H9 (cell line): Measurements from ENCODE around the gene ZNF335. TPM values are rescaled to one million over a fixed set of nuclear protein-coding genes. Genes with fewer than 3 reads are reported as not detected.
A peak's percentile ranks its signal among the peaks of the same experiment; 100 is the strongest.

Source experiments
- DNase-seq: peaks from one replicate; pipeline ENCODE4 v3.0.0-alpha.2; 2017
- H2AFZ ChIP-seq: one replicate; pipeline ENCODE4 v1.6.1; 2013; ENCODE audit warnings: mild to moderate bottlenecking, low read length, control low read depth, moderate library complexity
- H2AK5ac ChIP-seq: 2 replicates; pipeline ENCODE4 v1.6.1; 2013; ENCODE audit warnings: low read length, control low read depth, mixed read lengths; ENCODE audit not compliant: insufficient read length
- H2BK120ac ChIP-seq: one replicate; pipeline ENCODE4 v1.6.1; 2013; ENCODE audit warnings: low read depth, mild to moderate bottlenecking, low read length, control low read depth, inconsistent platforms; ENCODE audit not compliant: poor library complexity, severe bottlenecking
- H2BK12ac ChIP-seq: 2 replicates; pipeline ENCODE4 v1.6.1; 2013; ENCODE audit warnings: low read length, control low read depth, mixed read lengths, low read depth; ENCODE audit not compliant: insufficient read length
- H2BK15ac ChIP-seq: 2 replicates; pipeline ENCODE4 v1.6.1; 2013; ENCODE audit warnings: low read depth, low read length, control low read depth
- H2BK20ac ChIP-seq: one replicate; pipeline ENCODE4 v1.6.1; 2013; ENCODE audit warnings: low read depth, mild to moderate bottlenecking, low read length, control low read depth, inconsistent platforms; ENCODE audit not compliant: poor library complexity, severe bottlenecking
- H2BK5ac ChIP-seq: 2 replicates; pipeline ENCODE4 v1.6.1; 2013; ENCODE audit warnings: low read length, control low read depth, mixed read lengths; ENCODE audit not compliant: insufficient read length
- H3K14ac ChIP-seq: 2 replicates; pipeline ENCODE4 v1.6.1; 2013; ENCODE audit warnings: low read length, control low read depth; ENCODE audit not compliant: insufficient read depth
- H3K18ac ChIP-seq: 2 replicates; pipeline ENCODE4 v1.6.1; 2013; ENCODE audit warnings: low read depth, mild to moderate bottlenecking, mixed read lengths, low read length, control low read depth; ENCODE audit not compliant: insufficient read length
- H3K23ac ChIP-seq: 2 replicates; pipeline ENCODE4 v1.6.1; 2013; ENCODE audit warnings: low read length, control low read depth, mixed read lengths, low read depth; ENCODE audit not compliant: insufficient read length
- H3K23me2 ChIP-seq: 2 replicates; pipeline ENCODE4 v1.6.1; 2013; ENCODE audit warnings: low read depth, mild to moderate bottlenecking, mixed read lengths, low read length, control low read depth; ENCODE audit not compliant: insufficient read length, poor library complexity, severe bottlenecking
- H3K27ac ChIP-seq: 2 replicates; pipeline ENCODE4 v1.5.1; 2013; ENCODE audit warnings: low read length, control low read depth, mixed read lengths, low read depth; ENCODE audit not compliant: insufficient read length
- H3K27me3 ChIP-seq: 2 replicates; pipeline ENCODE4 v1.6.1; 2013; ENCODE audit warnings: low read length, control low read depth, inconsistent platforms; ENCODE audit not compliant: insufficient read depth
- H3K4ac ChIP-seq: 2 replicates; pipeline ENCODE4 v1.6.1; 2013; ENCODE audit warnings: low read depth, mild to moderate bottlenecking, control low read depth, inconsistent platforms, low read length, moderate library complexity
- H3K4me1 ChIP-seq: 2 replicates; pipeline ENCODE4 v1.6.1; 2013; ENCODE audit warnings: low read length, control low read depth, inconsistent platforms; ENCODE audit not compliant: insufficient read depth
- H3K4me2 ChIP-seq: 2 replicates; pipeline ENCODE4 v1.6.1; 2013; ENCODE audit warnings: low read length, control low read depth, mixed read lengths; ENCODE audit not compliant: insufficient read length, insufficient read depth
- H3K56ac ChIP-seq: 2 replicates; pipeline ENCODE4 v1.6.1; 2013; ENCODE audit warnings: low read depth, mild to moderate bottlenecking, mixed read lengths, low read length, control low read depth; ENCODE audit not compliant: insufficient read length
- H3K79me1 ChIP-seq: 2 replicates; pipeline ENCODE4 v1.6.1; 2013; ENCODE audit warnings: low read depth, mild to moderate bottlenecking, moderate library complexity, low read length, control low read depth, inconsistent platforms; ENCODE audit not compliant: insufficient read depth, poor library complexity, severe bottlenecking
- H3K79me2 ChIP-seq: 2 replicates; pipeline ENCODE4 v1.6.1; 2013; ENCODE audit warnings: low read length, control low read depth, inconsistent platforms; ENCODE audit not compliant: insufficient read depth
- H3K9ac ChIP-seq: 2 replicates; pipeline ENCODE4 v1.6.1; 2013; ENCODE audit warnings: low read length, control low read depth, mixed read lengths; ENCODE audit not compliant: insufficient read length; ENCODE audit errors: extremely low read depth
- H3K9me3 ChIP-seq: one replicate; pipeline ENCODE4 v1.6.1; 2013; ENCODE audit warnings: low read depth, low read length, inconsistent platforms; ENCODE audit not compliant: control insufficient read depth
- H3T11ph ChIP-seq: one replicate; pipeline ENCODE4 v1.6.1; 2013; ENCODE audit warnings: mild to moderate bottlenecking, low read length, control low read depth, inconsistent platforms
- H4K20me1 ChIP-seq: one replicate; pipeline ENCODE4 v1.6.1; 2013; ENCODE audit not compliant: control insufficient read depth, insufficient read length, insufficient read depth
- H4K5ac ChIP-seq: 2 replicates; pipeline ENCODE4 v1.6.1; 2013; ENCODE audit warnings: low read depth, mild to moderate bottlenecking, mixed read lengths, low read length, control low read depth; ENCODE audit not compliant: insufficient read length
- H4K8ac ChIP-seq: replicated peaks from 2 replicates; pipeline ENCODE4 v1.6.1; 2013; ENCODE audit warnings: low read length, control low read depth, mixed read lengths, low read depth; ENCODE audit not compliant: insufficient read length
- H4K91ac ChIP-seq: 2 replicates; pipeline ENCODE4 v1.6.1; 2013; ENCODE audit warnings: low read depth, mild to moderate bottlenecking, moderate library complexity, mixed read lengths, low read length, control low read depth; ENCODE audit not compliant: insufficient read length
- H3K27ac Mint-ChIP-seq, 3 experiments: 2 replicates in 2 of 3; 3 replicates in 1 of 3; pipeline ENCODE4 v1.8.0; 2020 to 2021; ENCODE audit warnings: mixed read lengths in 3 of 3, mild to moderate bottlenecking in 1 of 3, moderate library complexity in 1 of 3
- H3K27me3 Mint-ChIP-seq: 2 replicates; pipeline ENCODE4 v1.8.0; 2021; ENCODE audit warnings: low read depth, mild to moderate bottlenecking, moderate library complexity, mixed read lengths
- H3K36me3 Mint-ChIP-seq, 3 experiments: 2 replicates in 2 of 3; 3 replicates in 1 of 3; pipeline ENCODE4 v1.8.0; 2020 to 2021; ENCODE audit warnings: low read depth in 3 of 3, mixed read lengths in 3 of 3; ENCODE audit not compliant: insufficient read depth in 1 of 3
- H3K4me1 Mint-ChIP-seq, 2 experiments: 2 replicates each; pipeline ENCODE4 v1.8.0; 2020; ENCODE audit warnings: mixed read lengths in 2 of 2
- H3K4me3 Mint-ChIP-seq, 2 experiments: 2 replicates in 1 of 2; 3 replicates in 1 of 2; pipeline ENCODE4 v1.8.0; 2020 to 2021; ENCODE audit warnings: mild to moderate bottlenecking in 2 of 2, mixed read lengths in 2 of 2, moderate library complexity in 1 of 2
- H3K9me3 Mint-ChIP-seq, 2 experiments: 2 replicates in 1 of 2; 3 replicates in 1 of 2; pipeline ENCODE4 v1.8.0; 2020; ENCODE audit warnings: mild to moderate bottlenecking in 2 of 2, mixed read lengths in 2 of 2, moderate library complexity in 1 of 2
- CTCF ChIP-seq: fragments of 200-600 bp; sonication (generic); conservative IDR thresholded peaks from 3 replicates; pipeline ENCODE4 v1.8.0; 2021; ENCODE audit warnings: antibody characterized with exemption, mild to moderate bottlenecking
- WGBS: extraction: QIAGEN DNeasy Blood & Tissue Kit; methylation state at CpG from one replicate; pipeline ENCODE4 v1.1.7; 2013; ENCODE audit warnings: missing lambda C conversion rate, low lambda C conversion rate, mixed read lengths; ENCODE audit not compliant: insufficient read length; ENCODE audit errors: extremely low coverage; 5-methylcytosine and 5-hydroxymethylcytosine counted together
- total RNA-seq: library from RNA; stranded (reverse); gene quantifications from 2 replicates; pipeline ENCODE4 v1.2.1, GENCODE V29; 2021

The ZNF335 gene
- total RNA-seq, 1 experiment from 2014 or later: 21.1 TPM

DNA sequence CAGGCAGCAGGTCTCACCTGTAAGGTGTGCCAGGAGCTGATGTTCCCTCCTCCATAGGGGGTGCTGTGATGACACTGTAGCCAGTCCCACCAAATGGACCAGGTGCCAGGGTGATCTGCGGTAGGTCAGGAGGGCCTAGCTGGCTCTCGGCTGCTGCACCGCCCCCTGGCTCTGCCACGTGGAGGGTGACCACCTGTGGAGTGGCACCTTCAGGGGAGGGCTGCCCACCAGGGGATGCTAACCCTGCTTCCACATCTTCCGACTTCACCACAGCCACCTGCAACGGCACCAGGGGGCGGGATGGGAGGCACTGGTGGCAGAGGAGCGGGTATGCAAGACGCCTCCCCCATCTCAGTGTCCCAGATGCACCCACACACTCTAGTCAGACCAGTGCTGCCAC, 18.3 kb downstream of the ZNF335 start:
- H3K23ac ChIP-seq: no peak overlapping the region
- H4K91ac ChIP-seq: no peak overlapping the region
- no peak overlapping the region for H4K8ac ChIP-seq
- no peak overlapping the region for H2BK20ac ChIP-seq
- no CpG with 5 or more reads among the region's 9 CpGs for WGBS
- peaks cover 0 to 4% of the 10 kb centered on the region in 2 experiments; a peak in 1 of 4 replicates for H3K4me1 Mint-ChIP-seq
- no peak overlapping the region for H3K14ac ChIP-seq
- H4K20me1 ChIP-seq: peaks cover 2% of the 10 kb centered on the region
- no peaks in the 10 kb centered on the region for H3K4me1 ChIP-seq
- H2BK120ac ChIP-seq: no peak overlapping the region
- H3T11ph ChIP-seq: no peak overlapping the region
- H3K56ac ChIP-seq: no peak overlapping the region
- no peak overlapping the region for H2AK5ac ChIP-seq
- H3K79me2 ChIP-seq: no peaks in the 10 kb centered on the region
- H3K4me3 Mint-ChIP-seq: no peak overlapping the region
- no peak overlapping the region for H2BK12ac ChIP-seq
- H3K4me2 ChIP-seq: no peak overlapping the region
- H2AFZ ChIP-seq: no peak overlapping the region
- no peak overlapping the region for H2BK15ac ChIP-seq
- H3K27me3 ChIP-seq: no peaks in the 10 kb centered on the region
- H3K79me1 ChIP-seq: no peaks in the 10 kb centered on the region
- no peak overlapping the region for H3K27ac ChIP-seq
- DNase-seq: no peak
- no peak overlapping the region for H2BK5ac ChIP-seq
- H3K27ac Mint-ChIP-seq: no peak overlapping the region
- H4K5ac ChIP-seq: no peak overlapping the region
- no peaks in the 10 kb centered on the region for H3K23me2 ChIP-seq
- no peak overlapping the region for H3K9ac ChIP-seq
- H3K4ac ChIP-seq: no peak overlapping the region
- peaks cover 20 to 52% (median 34%) of the 10 kb centered on the region in 3 experiments for H3K36me3 Mint-ChIP-seq
- H3K27me3 Mint-ChIP-seq: no peaks in the 10 kb centered on the region; the same call in 1 of the 2 replicates
- no peaks in the 10 kb centered on the region for H3K9me3 Mint-ChIP-seq
- no peaks in the 10 kb centered on the region for H3K9me3 ChIP-seq
- 0 out of 3 replicates have a peak, but pooled peaks have one; percentile 8 for TF ChIP-seq CTCF
- no peak overlapping the region for H3K18ac ChIP-seq
